NK-92 (cell line): ENCODE measurements around the gene CHRNA9.

Experiments used
- DNase-seq: peaks from one replicate; lab custom pipeline; 2025; ENCODE audit not compliant: unreplicated experiment; lab: John Stamatoyannopoulos, UW

Gene CHRNA9

GRCh38 chr4:40308528-40309122 is 26.5 kb upstream of the CHRNA9 start:
- DNase-seq = no peak

DNA sequence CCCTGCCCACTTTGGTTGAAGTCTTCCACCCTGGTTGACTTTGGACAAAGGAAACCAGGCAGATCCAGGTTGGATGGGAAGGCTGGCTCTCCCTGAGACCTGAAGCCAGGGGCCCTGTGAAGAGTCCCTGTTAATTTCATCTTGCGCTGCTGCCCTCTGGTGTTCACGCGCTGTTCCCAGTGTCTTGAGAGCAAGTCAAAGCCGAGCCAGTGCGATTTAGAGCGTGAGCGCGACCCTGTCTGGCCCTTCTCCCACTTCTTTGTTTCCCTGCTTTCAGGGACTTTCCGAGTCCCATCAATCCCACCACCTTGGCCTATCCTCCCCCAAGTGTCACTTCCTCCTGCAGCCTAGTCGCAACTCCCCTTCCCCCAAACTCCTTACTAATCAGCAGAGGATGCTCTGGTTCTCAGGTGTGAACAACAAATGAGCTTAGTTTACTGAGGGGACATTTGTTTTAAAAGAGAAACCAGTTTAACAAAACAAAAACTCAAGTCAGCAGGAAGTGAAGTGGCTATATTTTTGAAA is 25.8 kb upstream of the CHRNA9 start:
- no peak for DNase-seq

GRCh38 chr4:40310225-40310624 is 24.9 kb upstream of the CHRNA9 start:
- no peak for DNase-seq

DNA sequence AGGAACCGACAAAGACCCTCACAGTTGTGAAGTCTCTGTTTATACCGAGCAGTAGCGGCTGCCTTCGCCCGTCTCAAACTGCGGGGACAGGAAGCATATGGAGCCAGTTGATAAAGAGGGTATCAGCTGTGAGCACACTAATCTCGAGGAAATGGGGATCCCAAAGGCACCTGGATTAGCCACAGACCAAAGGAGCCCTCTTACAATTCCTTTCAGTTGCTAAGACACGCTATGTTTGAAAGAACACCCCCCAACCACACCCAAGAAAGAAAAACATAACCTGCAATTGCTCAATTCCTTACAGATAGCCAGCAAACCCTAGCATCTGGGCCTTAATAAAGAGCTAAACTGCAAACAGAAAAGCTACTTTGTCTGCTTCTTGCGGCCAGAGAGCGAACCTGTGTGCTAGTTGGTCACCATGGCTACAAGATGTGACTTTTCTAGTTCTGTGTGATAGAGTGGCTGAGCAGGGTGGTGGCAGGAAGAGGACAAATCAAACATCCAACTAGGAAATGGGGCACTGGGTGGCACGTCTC is 23.3 kb upstream of the CHRNA9 start:
- DNase-seq = no peak

DNA sequence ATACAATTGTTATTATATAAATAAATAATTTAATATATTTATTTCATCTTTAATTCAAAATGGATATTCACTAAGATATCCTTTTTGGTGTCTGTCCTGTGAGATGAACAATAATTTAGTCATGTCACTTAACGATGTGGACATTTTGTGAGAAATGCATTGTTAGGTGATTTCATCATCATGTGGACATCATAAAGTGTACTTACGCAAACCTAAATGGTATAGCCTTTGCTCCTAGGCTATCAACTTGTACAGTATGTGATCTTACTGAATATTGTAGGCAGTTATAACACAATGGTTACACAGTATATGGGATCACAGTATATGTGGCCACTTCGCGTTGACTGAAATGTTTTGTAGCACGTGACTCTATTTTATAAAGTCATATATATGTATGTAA is 20.2 kb upstream of the CHRNA9 start:
- DNase-seq = no peak

GRCh38 chr4:40316333-40316781 is 18.8 kb upstream of the CHRNA9 start:
- DNase-seq = no peak

GRCh38 chr4:40316782-40317635 is 18.1 kb upstream of the CHRNA9 start:
- DNase-seq = no peak

- no peak for DNase-seq
Measured at GRCh38 chr4:40317916-40318658, 17.0 kb upstream of the CHRNA9 start.

GRCh38 chr4:40321574-40322275 is 13.4 kb upstream of the CHRNA9 start:
- no peak for DNase-seq

DNA sequence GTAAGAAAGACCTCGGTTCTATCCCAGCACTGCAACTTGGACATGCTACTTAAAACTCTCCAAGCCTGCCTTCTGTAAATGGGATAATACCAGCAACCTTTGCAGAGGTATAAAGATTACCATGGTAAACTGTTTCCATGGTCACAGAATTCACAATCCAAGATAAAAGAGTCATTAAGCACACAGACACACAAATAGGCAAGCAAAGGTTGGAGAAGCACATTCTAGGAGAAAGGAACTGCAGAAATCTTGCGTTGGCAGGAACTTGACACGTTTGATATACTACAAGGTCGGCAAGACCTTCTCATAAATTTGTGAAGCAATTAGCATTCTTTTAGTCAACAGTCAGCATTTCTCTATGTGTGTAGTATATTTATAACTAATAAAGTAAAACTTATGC is 12.3 kb upstream of the CHRNA9 start:
- DNase-seq = no peak

GRCh38 chr4:40323866-40324265 is 11.3 kb upstream of the CHRNA9 start:
- no peak for DNase-seq

DNA sequence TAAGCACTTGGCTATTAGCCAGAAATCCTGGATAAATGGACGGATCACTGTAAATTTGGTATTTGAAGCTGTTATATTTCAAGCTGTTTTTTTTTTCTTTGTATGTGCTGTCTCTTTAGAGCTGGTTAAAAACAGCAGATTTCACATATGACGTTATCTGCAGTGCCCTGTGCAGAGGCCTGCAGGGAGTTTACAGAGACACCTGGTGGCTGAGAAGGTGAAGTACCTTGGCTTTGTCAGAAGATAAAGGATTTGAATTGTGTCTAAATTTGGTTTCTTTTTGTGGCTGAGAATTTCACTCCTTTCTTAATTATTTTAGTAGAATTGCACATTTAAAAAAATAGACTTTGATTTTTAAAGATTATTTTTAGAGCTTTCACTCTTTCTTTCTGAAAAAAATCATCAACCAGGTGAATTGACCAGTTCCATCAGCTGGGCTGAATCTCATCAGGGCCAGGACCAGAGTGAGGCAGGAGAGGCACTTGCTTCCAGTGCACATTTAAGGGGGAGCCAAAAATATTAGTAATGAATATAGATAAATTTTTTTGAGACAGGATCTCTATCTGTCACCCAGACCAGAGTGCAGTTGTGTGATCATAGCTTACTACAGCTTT is 9.6 kb upstream of the CHRNA9 start:
- DNase-seq = no peak

GRCh38 chr4:40327340-40327739 is 7.8 kb upstream of the CHRNA9 start:
- DNase-seq = no peak

GRCh38 chr4:40328383-40328782 is 6.8 kb upstream of the CHRNA9 start:
- DNase-seq = no peak

DNA sequence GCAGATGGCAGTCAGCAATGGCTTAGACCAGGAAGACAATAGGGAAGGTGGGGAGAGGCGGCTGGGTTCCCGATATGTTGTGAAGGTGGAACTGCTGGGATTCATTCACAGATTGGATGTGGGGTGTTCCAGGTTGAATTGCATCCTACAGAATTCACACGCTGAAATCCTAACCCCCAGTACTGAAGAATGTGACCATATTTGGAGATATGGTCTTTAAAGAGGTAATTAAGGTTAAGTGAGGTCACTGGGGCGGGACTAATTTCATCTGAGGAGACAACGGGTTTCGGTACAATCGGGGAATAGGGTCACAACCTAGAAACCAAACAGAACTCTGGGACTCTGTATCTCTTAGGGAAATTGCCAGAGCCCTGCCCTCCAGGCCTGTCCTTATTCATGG is 5.3 kb upstream of the CHRNA9 start:
- no peak for DNase-seq

DNA sequence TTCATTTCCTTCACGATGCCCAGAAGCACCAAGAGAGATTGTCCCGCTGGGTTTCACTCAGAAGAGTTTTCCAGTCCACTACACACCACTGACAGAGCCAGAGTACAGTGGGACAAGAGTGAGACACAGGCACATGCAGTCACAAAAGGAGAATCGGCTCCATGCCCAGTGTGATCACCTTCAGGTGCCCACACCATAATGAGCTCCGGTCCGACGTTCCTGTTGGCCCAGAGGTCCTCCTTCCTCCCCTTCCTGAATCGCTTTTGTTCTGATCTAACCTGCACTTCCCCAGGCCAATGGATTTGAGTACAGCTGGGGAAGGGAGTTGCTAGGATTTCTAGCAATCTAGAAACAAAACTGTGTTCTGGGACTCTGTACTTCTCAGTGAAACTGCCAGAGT is 4.6 kb upstream of the CHRNA9 start:
- DNase-seq = no peak

- DNase-seq = no peak
Measured at GRCh38 chr4:40331101-40331745, 3.9 kb upstream of the CHRNA9 start.

DNA sequence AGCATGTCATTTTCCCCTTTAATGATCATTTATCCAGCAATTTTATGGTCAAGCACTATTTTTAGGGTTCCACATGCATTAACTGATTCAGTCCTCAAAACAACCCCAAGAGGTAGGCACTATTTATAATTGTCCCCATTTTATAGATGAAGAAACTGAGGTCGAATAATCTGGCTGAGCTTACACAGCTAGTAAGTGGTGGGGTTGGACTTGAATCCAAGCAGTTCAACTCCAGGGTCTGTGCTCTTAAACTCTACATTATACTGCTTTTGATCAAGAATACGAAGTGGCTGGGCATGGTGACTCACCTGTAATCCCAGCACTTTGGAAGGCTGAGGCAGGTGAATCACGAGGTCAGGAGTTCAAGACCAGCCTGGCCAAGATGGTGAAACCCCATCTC is 3.2 kb upstream of the CHRNA9 start:
- DNase-seq = no peak

GRCh38 chr4:40333921-40334352 is 1.2 kb upstream of the CHRNA9 start:
- DNase-seq = no peak

GRCh38 chr4:40335525-40335894 is 377 bp downstream of the CHRNA9 start:
- no peak for DNase-seq
